Endothelial cell of umbilical vein (primary cell): ENCODE data around the gene COL16A1. TPM values are rescaled to one million over a fixed set of nuclear protein-coding genes. Genes with fewer than 3 reads are reported as not detected.

ENCODE experiments used
- BruUV-seq: library from RNA; stranded (reverse); fragments of 400-500 nt; replicated peaks from 2 replicates; lab custom pipeline; 2021; lab: Mats Ljungman, UMichigan
- CTCF ChIA-PET: fragments of 300-600, 350-600 bp; sonication (Branson Sonifier 250); formaldehyde crosslinking; loops from one replicate; lab custom pipeline; 2021; ENCODE audit warnings: antibody characterized with exemption, inconsistent platforms; lab: Charles Lee
- POLR2A ChIA-PET: fragments of 300-600, 350-600 bp; sonication (Branson Sonifier 250); formaldehyde crosslinking; loops from one replicate; lab custom pipeline; 2021; ENCODE audit warnings: antibody characterized with exemption, inconsistent platforms; lab: Charles Lee
- DNase-seq: peaks from one replicate; pipeline ENCODE4 v3.0.0-alpha.2; 2011; ENCODE audit warnings: low read depth, low spot score
- FAIRE-seq: peaks from 2 replicates; lab custom pipeline; 2011; peaks lifted over from hg19 to GRCh38; lab: Jason Lieb, UNC
- H2AFZ ChIP-seq: 2 replicates; pipeline ENCODE4 v1.6.0; 2012; ENCODE audit warnings: low read depth, low read length, control low read depth, inconsistent platforms
- H3K27ac ChIP-seq: 2 replicates; pipeline ENCODE4 v1.5.1; 2011; ENCODE audit warnings: low read depth, mild to moderate bottlenecking, control low read depth, low read length, moderate library complexity; ENCODE audit not compliant: insufficient read depth
- H3K27me3 ChIP-seq, 2 experiments: 2 replicates each; pipeline versions ENCODE4 v1.6.0 to v1.6.1; 2011; ENCODE audit warnings: low read length in 2 of 2, mixed read lengths in 1 of 2; ENCODE audit not compliant: control insufficient read depth in 2 of 2, insufficient read depth in 2 of 2
- H3K36me3 ChIP-seq, 2 experiments: 2 replicates in 1 of 2; 3 replicates in 1 of 2; pipeline ENCODE4 v1.5.1; 2011; ENCODE audit warnings: low read length in 2 of 2, mild to moderate bottlenecking in 1 of 2, moderate library complexity in 1 of 2; ENCODE audit not compliant: control insufficient read depth in 2 of 2, insufficient read depth in 2 of 2; ENCODE audit errors: extremely low read depth in 1 of 2
- H3K4me1 ChIP-seq: 3 replicates; pipeline ENCODE4 v1.5.1; 2011; ENCODE audit warnings: mild to moderate bottlenecking, low read length; ENCODE audit not compliant: control insufficient read depth, insufficient read depth; ENCODE audit errors: extremely low read depth
- H3K4me2 ChIP-seq: 2 replicates; pipeline ENCODE4 v1.6.1; 2011; ENCODE audit warnings: low read length, control low read depth, mixed read lengths; ENCODE audit not compliant: insufficient read depth
- H3K4me3 ChIP-seq, 3 experiments: fragments of 200-600 bp in 1 of 3; sonication (generic), shearing (Covaris generic) in 1 of 3; replicated peaks in 1 of 3; 2 replicates each; pipeline ENCODE4 v1.5.1; 2011 to 2016; ENCODE audit warnings: control low read depth in 3 of 3, low read length in 3 of 3, mild to moderate bottlenecking in 2 of 3, inconsistent platforms in 1 of 3, low read depth in 1 of 3, moderate library complexity in 1 of 3; ENCODE audit not compliant: insufficient read depth in 1 of 3
- H3K79me2 ChIP-seq: 2 replicates; pipeline ENCODE4 v1.6.0; 2012; ENCODE audit warnings: low read length, inconsistent platforms; ENCODE audit not compliant: control insufficient read depth, insufficient read depth
- H3K9ac ChIP-seq: replicated peaks from 2 replicates; pipeline ENCODE3; 2011; ENCODE audit warnings: low read length, control low read depth; ENCODE audit not compliant: insufficient read depth; ENCODE audit errors: extremely low read depth
- H3K9me1 ChIP-seq: replicated peaks from 3 replicates; pipeline ENCODE4 v1.6.0; 2011; ENCODE audit warnings: mild to moderate bottlenecking, low read length; ENCODE audit not compliant: control insufficient read depth, insufficient read depth; ENCODE audit errors: extremely low read depth
- H3K9me3 ChIP-seq: replicated peaks from 2 replicates; pipeline ENCODE4 v1.5.1; 2012; ENCODE audit warnings: low read length, inconsistent platforms; ENCODE audit not compliant: control insufficient read depth, insufficient read depth
- H4K20me1 ChIP-seq: replicated peaks from 2 replicates; pipeline ENCODE3; 2011; ENCODE audit warnings: mild to moderate bottlenecking, low read length; ENCODE audit not compliant: control insufficient read depth, insufficient read depth; ENCODE audit errors: extremely low read depth
- CTCF ChIP-seq, 2 donors: IDR thresholded peaks; 1 replicate in 1 of 2; 2 replicates in 1 of 2; pipeline ENCODE4 v1.5.1; 2011; ENCODE audit warnings: low read length in 2 of 2, mild to moderate bottlenecking in 2 of 2, moderate library complexity in 2 of 2, control low read depth in 1 of 2, inconsistent platforms in 1 of 2, low read depth in 1 of 2; ENCODE audit not compliant: insufficient read depth in 1 of 2; ENCODE audit errors: extremely low read depth in 1 of 2
- EZH2 ChIP-seq: IDR thresholded peaks from 2 replicates; pipeline ENCODE4 v1.6.1; 2012; ENCODE audit warnings: borderline replicate concordance, low read depth, mild to moderate bottlenecking, moderate library complexity, low read length, inconsistent platforms; ENCODE audit not compliant: severe bottlenecking
- FOS ChIP-seq: IDR thresholded peaks from 2 replicates; pipeline ENCODE4 v1.6.1; 2011; ENCODE audit warnings: mild to moderate bottlenecking, low read length, moderate library complexity, borderline replicate concordance; ENCODE audit not compliant: insufficient read depth
- GATA2 ChIP-seq: IDR thresholded peaks from 2 replicates; pipeline ENCODE4 v1.7.0; 2011; ENCODE audit warnings: low read depth, mild to moderate bottlenecking, moderate library complexity, mixed read lengths, low read length; ENCODE audit not compliant: insufficient read length, insufficient read depth
- JUN ChIP-seq: IDR thresholded peaks from 2 replicates; pipeline ENCODE4 v1.6.1; 2011; ENCODE audit warnings: borderline replicate concordance, low read depth; ENCODE audit not compliant: insufficient read length, insufficient read depth
- MYC ChIP-seq: IDR thresholded peaks from one replicate; pipeline ENCODE4 v1.6.1; 2011; ENCODE audit warnings: mild to moderate bottlenecking, low read depth, low read length
- POLR2A ChIP-seq: IDR thresholded peaks from 2 replicates; pipeline ENCODE4 v1.6.1; 2012; ENCODE audit warnings: low read depth, mild to moderate bottlenecking, control low read depth, low read length
- POLR2AphosphoS5 ChIP-seq: IDR thresholded peaks from 2 replicates; pipeline ENCODE4 v1.6.1; 2012; ENCODE audit warnings: low read depth, mild to moderate bottlenecking, control low read depth, low read length, moderate library complexity; ENCODE audit not compliant: insufficient read depth
- dilution Hi-C: fragments of 300-500 bp; cut with MboI; formaldehyde crosslinking; loops from one replicate; pipeline ENCODE4 v1.15.0; 2019; ENCODE audit warnings: low sequenced_read_pairs; ENCODE audit not compliant: extremely low pct_ligation_motif_present
- intact Hi-C: fragments of 100-400 bp; cut with micrococcal nuclease; formaldehyde crosslinking; loops from one replicate; pipeline ENCODE4 v1.10.0; 2022
- polyA plus RNA-seq, 4 experiments: library from polyadenylated mRNA; depleted of rRNA in 3 of 4; stranded (reverse) in 3 of 4; unstranded in 1 of 4; fragments of >200 nt; gene quantifications; 2 replicates each; pipeline versions ENCODE4 v1.2.1 to v1.2.3, GENCODE V29; 2011 to 2012; ENCODE audit warnings: missing spikeins in 1 of 4
- total RNA-seq: library from RNA; stranded (reverse); gene quantifications from 2 replicates; pipeline ENCODE4 v1.2.3, GENCODE V29; 2021

The COL16A1 gene
- total and polyA plus RNA-seq, 2 donors (not counting 3 experiments of a cell fraction or from before 2014, with no cell fraction given), result 0.68 to 1.2 TPM

- no peak overlapping the region for H3K4me3 ChIP-seq
- H3K36me3 ChIP-seq, result no peaks in the 10 kb centered on the region
- no peak for TF ChIP-seq CTCF (IDR thresholded peaks at IDR 0.05; ENCODE audit: extremely low read depth in 1 of 2, insufficient read depth in 1 of 2, low read depth in 1 of 2, low read length in 2 of 2)
- no peak for TF ChIP-seq POLR2A
- TF ChIP-seq POLR2AphosphoS5, result no peak
- TF ChIP-seq MYC, result no peak
- TF ChIP-seq GATA2, result no peak
- no peak for TF ChIP-seq FOS
- TF ChIP-seq JUN, result no peak
- no peak for TF ChIP-seq EZH2
- H2AFZ ChIP-seq, result no peak overlapping the region
- no peak for DNase-seq
- ChIA-PET CTCF (interaction anchor here (1.0 to 1.5 kb wide), 3 partner anchors 14 to 111 kb away, joined by 5 to 6 read pairs (median 5); no protein-coding TSS in a partner anchor), POLR2A (no interaction called here)
- intact Hi-C loops (no loop called here), dilution Hi-C loops (no loop called here)
- FAIRE-seq, result no peak
- no peaks in the 10 kb centered on the region for H3K27me3 ChIP-seq
- no peaks in the 10 kb centered on the region for H4K20me1 ChIP-seq
- H3K79me2 ChIP-seq, result no peaks in the 10 kb centered on the region
- no peaks in the 10 kb centered on the region for H3K9me1 ChIP-seq
- no TSS peak for BruUV-seq
- H3K9ac ChIP-seq, result no peak overlapping the region
- H3K4me1 ChIP-seq, result peaks cover 19% of the 10 kb centered on the region
- H3K4me2 ChIP-seq, result no peak overlapping the region
- H3K27ac ChIP-seq, result no peak overlapping the region
- no peaks in the 10 kb centered on the region for H3K9me3 ChIP-seq
Measured at GRCh38 chr1:31678681-31679080, 25.1 kb downstream of the COL16A1 start.
